NCI-H345 (cell line): ENCODE data around the gene GNPTAB.
"Not testable (repeated sequence)": the region's sequence is repeated elsewhere in the genome, so short reads cannot be mapped to it uniquely, and the experiment has no call there.

Experiments
- DNase-seq: peaks from one replicate; lab custom pipeline; 2025; lab: John Stamatoyannopoulos, UW

The GNPTAB gene

GRCh38 chr12:101737476-101737875 is 93.3 kb downstream of the GNPTAB start:
- DNase-seq, result no peak

DNA sequence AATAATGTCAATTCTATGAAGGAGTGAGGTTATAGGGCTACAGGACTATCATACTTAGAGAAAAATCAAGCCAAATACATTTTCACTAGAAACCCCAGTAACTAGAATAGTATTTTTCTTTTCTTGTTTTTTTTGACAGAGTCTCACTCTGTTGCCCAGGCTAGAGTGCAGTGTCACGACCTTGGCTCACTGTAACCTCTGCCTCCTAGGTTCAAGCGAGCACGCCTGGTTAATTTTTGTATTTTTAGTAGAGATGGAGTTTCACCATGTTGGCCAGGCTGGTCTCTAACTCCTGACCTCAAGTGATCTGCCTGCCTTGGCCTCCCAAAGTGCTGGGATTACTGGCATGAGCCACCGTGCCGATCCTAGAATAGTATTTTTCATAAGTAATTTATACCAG is 96.3 kb downstream of the GNPTAB start:
- not testable (repeated sequence) for DNase-seq

GRCh38 chr12:101733166-101733565 is 97.6 kb downstream of the GNPTAB start:
- DNase-seq, result no peak

DNA sequence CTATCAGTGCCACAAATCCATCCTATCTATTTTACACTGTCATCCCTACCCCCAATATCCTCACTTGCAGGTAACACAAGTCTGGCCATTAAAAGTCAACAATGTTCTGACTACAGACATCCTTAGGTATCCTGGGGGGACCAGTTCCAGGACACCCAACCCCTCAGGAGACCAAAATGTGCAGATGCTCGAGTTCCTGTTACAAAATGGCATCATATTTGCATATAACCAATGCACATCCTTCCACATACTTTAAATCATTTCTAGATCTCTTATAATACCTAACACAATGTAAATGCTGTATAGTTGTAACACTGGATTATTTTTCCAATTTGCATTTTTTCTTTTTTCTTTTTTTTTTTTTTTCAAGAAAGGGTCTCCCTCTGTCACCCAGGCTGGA is 98.4 kb downstream of the GNPTAB start:
- DNase-seq, result no peak

DNA sequence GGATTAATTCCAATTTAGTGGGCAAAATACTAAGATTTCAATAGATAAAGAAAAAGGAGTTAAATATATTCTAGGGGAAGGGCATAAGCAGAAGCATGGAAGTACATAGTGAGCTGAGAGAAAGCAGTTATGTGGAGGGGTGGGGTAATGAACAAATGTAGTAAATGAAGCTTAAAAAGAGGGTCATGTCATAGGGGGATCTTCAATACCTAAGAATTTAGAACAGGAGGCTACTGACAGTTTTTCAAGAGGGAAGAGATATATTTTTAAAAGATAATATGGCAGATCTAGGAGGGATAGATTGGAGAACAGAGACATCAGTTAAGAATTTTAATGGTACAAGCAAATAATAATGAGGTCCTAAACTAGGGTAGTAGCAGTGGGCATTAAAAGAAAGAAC is 100.9 kb downstream of the GNPTAB start:
- no peak for DNase-seq

DNA sequence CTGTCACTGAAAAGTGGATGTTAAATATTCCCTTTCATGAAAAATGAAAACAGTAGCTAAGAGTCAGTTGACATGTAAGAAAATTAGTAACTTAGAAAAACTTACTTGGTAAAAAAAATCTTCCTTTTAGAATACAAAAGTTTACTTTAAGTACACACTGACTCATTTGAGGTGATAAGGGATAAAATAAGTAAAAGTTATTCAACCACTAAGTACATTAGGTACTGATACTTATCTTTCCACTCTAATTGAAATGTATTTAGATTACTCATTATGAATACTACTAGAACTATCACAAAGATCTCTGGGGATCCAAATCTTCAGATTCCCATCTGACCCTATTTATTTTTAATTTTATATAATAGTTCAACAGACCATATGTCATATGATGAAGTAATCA is 103.7 kb downstream of the GNPTAB start:
- no peak for DNase-seq

DNA sequence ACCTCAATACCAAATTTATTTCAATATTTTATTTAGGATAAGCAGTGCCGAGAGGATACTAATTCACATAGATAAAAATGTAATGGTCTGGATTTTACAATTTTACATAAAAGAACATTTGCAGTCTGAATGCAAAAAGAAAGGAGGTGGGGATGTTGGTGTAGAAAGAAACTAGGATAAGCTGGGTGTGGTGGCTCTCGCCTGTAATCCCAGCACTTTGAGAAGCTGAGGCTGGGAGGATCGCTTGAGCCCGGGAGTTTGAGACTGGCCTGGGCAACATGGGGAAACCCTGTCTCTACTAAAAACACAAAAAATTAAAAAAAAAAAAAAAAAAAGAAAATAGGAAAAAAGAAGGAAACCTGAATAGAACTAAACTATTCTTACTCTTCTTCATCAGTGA is 108.4 kb downstream of the GNPTAB start:
- no peak for DNase-seq

GRCh38 chr12:101720118-101720517 is 110.6 kb downstream of the GNPTAB start:
- no peak for DNase-seq

- no peak for DNase-seq
Measured at GRCh38 chr12:101719566-101719965, 111.2 kb downstream of the GNPTAB start.

GRCh38 chr12:101714877-101715444 is 115.8 kb downstream of the GNPTAB start:
- DNase-seq, result no peak

GRCh38 chr12:101713930-101714329 is 116.8 kb downstream of the GNPTAB start:
- no peak for DNase-seq

DNA sequence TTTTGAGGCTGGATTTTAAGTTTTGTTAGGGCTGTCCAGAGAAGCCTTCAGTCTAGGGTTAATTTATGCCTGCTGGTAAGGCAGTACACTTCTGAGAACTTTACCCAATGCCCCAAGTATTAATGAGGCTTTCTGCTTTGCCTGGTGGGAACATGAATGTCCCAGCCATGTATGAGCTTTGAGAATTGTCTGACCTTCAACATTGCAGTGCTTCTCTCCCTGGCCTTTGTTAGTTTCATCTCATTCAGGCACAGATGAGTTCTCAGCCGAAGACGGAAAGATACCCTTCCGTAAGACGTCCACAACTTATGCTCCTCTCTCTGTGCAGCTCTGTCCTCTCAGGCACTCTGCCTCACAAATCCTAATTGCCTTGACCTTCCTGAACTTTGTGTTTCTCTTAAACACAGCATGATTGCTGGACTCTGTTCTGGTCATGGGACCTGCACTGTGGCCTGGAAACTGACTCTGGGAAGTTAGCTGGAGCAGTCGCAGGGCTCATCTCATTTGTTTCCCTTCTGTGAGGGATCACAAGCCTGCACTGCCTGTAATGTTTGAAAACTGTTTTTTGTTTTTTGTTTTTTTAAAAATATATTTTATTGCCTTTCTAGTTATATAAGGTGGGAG is 117.6 kb downstream of the GNPTAB start:
- no peak for DNase-seq

GRCh38 chr12:101710288-101710687 is 120.5 kb downstream of the GNPTAB start:
- DNase-seq, result no peak

DNA sequence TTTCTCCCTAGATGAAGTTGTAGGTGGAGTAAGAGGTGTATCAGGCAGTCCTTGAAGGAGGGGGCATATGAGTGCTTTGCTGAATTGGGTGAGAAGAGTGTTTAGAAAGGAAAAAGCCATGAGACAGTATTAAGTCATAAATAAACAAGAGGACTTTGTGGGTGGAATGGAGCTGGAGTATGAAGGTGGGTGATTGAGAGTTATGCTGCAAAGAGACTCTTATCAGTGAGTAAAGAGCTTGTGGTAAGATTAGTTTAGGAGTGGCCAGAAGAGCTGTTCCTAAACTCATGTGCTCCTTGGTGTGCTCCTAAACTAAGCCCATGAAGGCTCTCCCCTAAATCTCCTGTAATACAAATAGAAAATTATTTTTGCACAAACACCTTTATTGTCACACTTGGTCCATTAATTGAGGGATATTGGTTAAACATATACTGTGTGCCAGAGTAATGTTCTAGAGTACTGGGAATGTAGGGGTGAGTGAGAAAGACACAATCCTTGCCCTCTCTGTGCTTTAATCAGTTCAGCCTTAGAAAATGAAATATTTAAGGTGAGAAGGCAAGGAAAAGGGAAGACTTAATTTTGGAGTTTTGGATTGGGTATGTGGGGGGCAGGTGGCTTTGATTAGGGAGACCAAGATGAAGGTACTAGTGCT is 123.5 kb downstream of the GNPTAB start:
- DNase-seq, result no peak

GRCh38 chr12:101706403-101706802 is 124.4 kb downstream of the GNPTAB start:
- no peak for DNase-seq

DNA sequence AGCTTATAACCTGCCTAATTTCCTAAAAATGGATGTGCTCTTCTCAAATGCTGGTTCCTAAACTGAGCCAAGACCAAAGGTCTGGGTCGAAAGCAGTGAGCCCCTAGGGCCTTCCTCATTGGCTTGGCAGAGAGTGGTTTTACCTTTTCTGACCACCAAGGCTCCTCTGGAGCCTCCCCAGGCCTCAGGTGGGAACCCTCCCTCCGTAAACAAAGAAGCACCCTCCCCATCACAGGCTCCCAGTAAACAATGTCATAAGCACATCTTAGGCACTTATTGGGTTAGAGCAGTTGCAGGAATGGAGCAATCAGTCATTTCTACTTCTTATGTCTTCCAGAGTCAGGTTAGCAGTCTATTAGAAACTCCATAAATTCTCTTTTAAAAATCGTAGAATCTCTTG is 127.3 kb downstream of the GNPTAB start:
- no peak for DNase-seq

DNA sequence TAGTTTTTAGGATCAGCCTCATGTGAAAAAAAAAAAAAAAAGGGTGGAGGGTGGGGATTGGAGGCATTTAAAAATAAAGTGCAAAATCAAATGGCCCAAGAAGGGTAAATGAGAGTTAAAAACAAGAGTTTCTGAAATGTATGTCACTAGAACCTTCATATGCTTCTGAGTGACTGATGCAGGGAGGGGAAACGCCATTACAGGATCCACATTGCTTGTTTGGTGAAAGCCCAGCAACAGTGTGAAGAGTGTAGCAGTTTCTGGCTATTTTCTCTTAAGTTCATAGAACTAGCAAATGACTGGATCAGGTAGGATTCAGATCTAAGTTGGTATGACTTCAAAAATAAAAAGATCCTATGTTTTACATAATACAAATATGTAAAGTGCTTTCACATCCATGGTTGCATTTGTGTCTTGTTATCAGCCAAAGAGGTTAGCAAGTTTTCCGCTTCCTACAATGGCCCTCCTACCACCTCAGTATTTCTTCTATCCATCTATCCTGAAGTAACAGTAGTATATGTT is 130.4 kb downstream of the GNPTAB start:
- no peak for DNase-seq

GRCh38 chr12:101698800-101699347 is 131.9 kb downstream of the GNPTAB start:
- no peak for DNase-seq

DNA sequence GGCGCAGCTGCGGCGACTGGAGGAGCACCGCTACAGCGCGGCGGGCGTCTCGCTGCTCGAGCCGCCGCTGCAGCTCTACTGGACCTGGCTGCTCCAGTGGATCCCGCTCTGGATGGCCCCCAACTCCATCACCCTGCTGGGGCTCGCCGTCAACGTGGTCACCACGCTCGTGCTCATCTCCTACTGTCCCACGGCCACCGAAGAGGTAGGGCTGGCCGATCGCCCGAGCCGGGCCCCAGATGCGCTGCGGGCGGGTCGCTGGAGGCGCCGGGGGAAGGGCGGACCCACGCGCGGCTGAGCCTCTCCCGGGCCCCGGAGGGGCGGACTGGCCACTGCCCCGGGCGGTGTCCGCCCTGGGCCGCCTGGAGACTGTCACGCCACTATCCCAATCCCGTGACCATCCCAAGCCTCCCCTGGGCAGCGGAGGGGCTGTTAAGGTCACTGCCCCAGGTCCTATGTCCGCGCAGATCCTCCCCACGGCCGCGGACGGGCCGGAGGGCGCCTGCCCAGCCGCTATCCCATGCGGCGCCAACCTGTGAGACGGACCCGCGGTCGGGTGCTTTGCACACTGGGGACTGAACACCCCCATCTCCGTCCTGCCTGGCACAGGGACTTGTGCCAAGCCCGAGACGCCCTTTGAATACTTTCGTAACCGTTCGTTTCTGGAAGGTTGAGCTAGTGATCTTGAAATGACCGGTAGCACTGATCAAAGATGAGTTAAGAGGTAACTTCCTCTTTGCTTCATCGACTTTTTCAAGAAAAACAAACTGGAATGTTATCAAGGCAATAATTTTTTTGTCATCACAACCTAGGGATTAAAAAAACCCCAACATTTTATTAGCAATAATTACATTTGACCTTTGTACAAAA is 132.6 kb downstream of the GNPTAB start:
- peak; percentile 40 for DNase-seq

DNA sequence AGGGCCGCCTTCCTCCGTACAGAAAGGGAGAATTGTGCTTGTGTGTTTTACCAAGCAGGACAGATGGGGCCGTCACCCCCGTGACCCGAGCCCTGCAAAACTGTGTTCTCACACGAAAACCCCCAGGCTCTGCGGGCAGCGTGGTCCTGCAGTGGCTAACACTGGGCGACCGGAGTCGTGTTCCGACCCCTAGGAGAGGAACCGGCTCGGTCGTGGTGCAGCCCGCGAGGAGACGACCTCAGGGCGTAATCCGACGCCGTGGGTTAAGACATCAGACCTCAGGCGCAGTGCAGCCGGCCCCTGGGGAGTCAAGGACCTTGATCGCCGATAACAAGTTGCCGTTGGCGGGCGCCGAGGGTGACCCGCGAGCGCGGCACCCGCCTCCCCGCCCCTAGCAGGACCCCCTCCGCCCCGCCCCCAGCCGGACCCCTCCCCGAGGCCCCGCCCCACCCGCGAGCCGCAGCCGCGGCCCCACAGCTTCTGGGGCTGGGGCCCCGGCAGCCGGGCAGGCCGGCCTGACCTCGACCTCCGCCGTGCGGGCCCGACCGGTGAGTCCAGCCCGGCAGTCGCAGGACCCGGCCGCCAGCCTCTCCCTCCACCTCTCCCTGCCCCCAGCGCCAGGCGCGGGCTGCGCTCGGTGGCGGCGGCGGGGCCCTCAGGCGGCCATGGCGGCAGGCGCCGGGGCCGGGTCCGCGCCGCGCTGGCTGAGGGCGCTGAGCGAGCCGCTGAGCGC is 133.4 kb downstream of the GNPTAB start, which contains the start of gene CHPT1:
TSS of gene CHPT1 (plus strand) at position 444 of the 733 bp plus-strand sequence. CDS start at position 666, 222 bp downstream.
- peak; percentile 68 for DNase-seq
